K562 (cell line): Measurements from ENCODE around the gene SIGLEC1. TPM values are rescaled to one million over a fixed set of nuclear protein-coding genes. Genes with fewer than 3 reads are reported as not detected.

Experiments used
- ATAC-seq: fragments of 200-7000 bp; cut with Tn5 transposase; 3 replicates; pipeline ENCODE4 v1.9.1; 2020; ENCODE audit warnings: moderate library complexity
- BruUV-seq: library from RNA; stranded (reverse); fragments of 400-500 nt; replicated peaks from 2 replicates; lab custom pipeline; 2021; lab: Mats Ljungman, UMichigan
- CTCF ChIA-PET: fragments of 300-600 bp; formaldehyde crosslinking; extraction: SDS; loops from one replicate; lab custom pipeline; 2021; ENCODE audit warnings: low intra/inter-chr PET ratio; lab: Yijun Ruan, JAX
- POLR2A ChIA-PET: fragments of 300-600, 350-650 bp; sonication (Branson Sonifier 250); formaldehyde crosslinking; extraction: SDS; loops from one replicate; lab custom pipeline; 2021; ENCODE audit warnings: antibody characterized with exemption, inconsistent platforms; lab: Yijun Ruan, JAX
- DNase-seq, 4 experiments: peaks; one replicate each; pipeline versions ENCODE4 v3.0.0 to v3.0.0-alpha.2; 2011 to 2018; ENCODE audit warnings: low spot score in 3 of 4, mixed read lengths in 3 of 4; ENCODE audit errors: extremely low read depth in 1 of 4
- FAIRE-seq: peaks from 2 replicates; lab custom pipeline; 2011; peaks lifted over from hg19 to GRCh38; lab: Jason Lieb, UNC
- H2AFZ ChIP-seq: 2 replicates; pipeline ENCODE4 v1.6.0; 2011; ENCODE audit warnings: low read depth, low read length, control low read depth, inconsistent platforms
- H3K27ac ChIP-seq: fragments of 200-600 bp; 3 replicates; pipeline ENCODE4 v1.8.0; 2011; ENCODE audit warnings: low read depth, mild to moderate bottlenecking, control low read depth, inconsistent platforms, low read length, moderate library complexity, mixed read lengths; ENCODE audit errors: extremely low read depth
- H3K27me3 ChIP-seq, 2 experiments: fragments of 300-600 bp in 1 of 2; 2 replicates in 1 of 2; 3 replicates in 1 of 2; pipeline versions ENCODE4 v1.6.0 to v1.8.0; 2011; ENCODE audit warnings: inconsistent platforms in 2 of 2, low read length in 2 of 2, mild to moderate bottlenecking in 1 of 2, mixed read lengths in 1 of 2, moderate library complexity in 1 of 2; ENCODE audit not compliant: control insufficient read depth in 2 of 2, insufficient read depth in 2 of 2
- H3K36me3 ChIP-seq: fragments of 300-600 bp; 3 replicates; pipeline ENCODE4 v1.8.0; 2011; ENCODE audit warnings: mild to moderate bottlenecking, low read length, inconsistent platforms; ENCODE audit not compliant: control insufficient read depth, insufficient read depth
- H3K4me1 ChIP-seq, 2 experiments: fragments of 200-600 bp in 1 of 2; replicated peaks in 1 of 2; 2 replicates in 1 of 2; 3 replicates in 1 of 2; pipeline versions ENCODE4 v1.5.1 to v1.8.0; 2011; ENCODE audit warnings: inconsistent platforms in 2 of 2, low read length in 2 of 2, mild to moderate bottlenecking in 1 of 2, mixed read lengths in 1 of 2, moderate library complexity in 1 of 2; ENCODE audit not compliant: control insufficient read depth in 2 of 2, insufficient read depth in 2 of 2
- H3K4me2 ChIP-seq: 2 replicates; pipeline ENCODE4 v1.6.1; 2011; ENCODE audit warnings: low read length, control low read depth, inconsistent platforms, mixed read lengths; ENCODE audit not compliant: insufficient read depth
- H3K4me3 ChIP-seq: fragments of 200-600 bp; sonication (generic), shearing (Covaris generic); 2 replicates; pipeline ENCODE4 v1.5.1; 2016; ENCODE audit warnings: control low read depth, inconsistent platforms
- H3K79me2 ChIP-seq: fragments of 200-600 bp; 3 replicates; pipeline ENCODE4 v1.8.0; 2011; ENCODE audit warnings: low read length, inconsistent platforms; ENCODE audit not compliant: control insufficient read depth, insufficient read depth
- H3K9ac ChIP-seq, 2 experiments: 2 replicates each; pipeline versions ENCODE4 v1.6.0 to v1.6.1; 2011; ENCODE audit warnings: low read depth in 2 of 2, low read length in 2 of 2, control low read depth in 1 of 2, inconsistent platforms in 1 of 2, mild to moderate bottlenecking in 1 of 2, mixed read lengths in 1 of 2; ENCODE audit not compliant: insufficient read depth in 1 of 2
- H3K9me1 ChIP-seq: one replicate; pipeline ENCODE4 v1.6.0; 2011; ENCODE audit warnings: inconsistent platforms, mild to moderate bottlenecking, low read length, moderate library complexity; ENCODE audit not compliant: control insufficient read depth, insufficient read depth
- H3K9me3 ChIP-seq: replicated peaks from 2 replicates; pipeline ENCODE4 v1.5.1; 2011; ENCODE audit warnings: low read depth, low read length, inconsistent platforms; ENCODE audit not compliant: control insufficient read depth, insufficient read depth
- H4K20me1 ChIP-seq: replicated peaks from 2 replicates; pipeline ENCODE4 v1.6.1; 2011; ENCODE audit warnings: low read length, inconsistent platforms, mixed read lengths; ENCODE audit not compliant: control insufficient read depth, insufficient read depth
- ARHGAP35 ChIP-seq: fragments of 450-650 bp; IDR thresholded peaks from 2 replicates; pipeline ENCODE4 v1.6.1; 2018; ENCODE audit not compliant: partially characterized antibody
- CHD2 ChIP-seq: IDR thresholded peaks from 2 replicates; pipeline ENCODE4 v1.6.1; 2011; ENCODE audit warnings: low read depth, low read length
- CREB3 ChIP-seq: fragments of 450-650 bp; conservative IDR thresholded peaks from 2 replicates; pipeline ENCODE4 v1.6.1; 2016; ENCODE audit warnings: missing genetic modification characterization, low read depth, mild to moderate bottlenecking, missing compliant biosample characterization, moderate library complexity
- CREM ChIP-seq: IDR thresholded peaks from 2 replicates; pipeline ENCODE4 v1.6.1; 2014; ENCODE audit warnings: antibody characterized with exemption, low read depth
- DDX20 ChIP-seq: fragments of 450-650 bp; IDR thresholded peaks from 2 replicates; pipeline ENCODE4 v1.6.1; 2016; ENCODE audit warnings: missing genetic modification characterization, low read depth, mild to moderate bottlenecking, missing compliant biosample characterization, moderate library complexity
- DMBX1 ChIP-seq: fragments of 250-450 bp; sonication (Bioruptor Pico); IDR thresholded peaks from 2 replicates; pipeline ENCODE4 v1.8.0; 2022; ENCODE audit warnings: inconsistent platforms, mild to moderate bottlenecking, moderate library complexity, borderline replicate concordance
- ELF2 ChIP-seq: fragments of 250-450 bp; sonication (Bioruptor Pico); IDR thresholded peaks from 2 replicates; pipeline ENCODE4 v1.5.0; 2021; ENCODE audit warnings: mild to moderate bottlenecking
- FOS ChIP-seq: IDR thresholded peaks from 3 replicates; pipeline ENCODE4 v1.6.1; 2011; ENCODE audit not compliant: insufficient read length; ENCODE audit errors: extremely low read depth
- HCFC1 ChIP-seq: IDR thresholded peaks from 2 replicates; pipeline ENCODE4 v1.6.1; 2012; ENCODE audit warnings: low read depth, low read length, improper control_type of control experiment
- KDM1A ChIP-seq, 2 experiments: fragments of 450-650 bp; IDR thresholded peaks; 2 replicates each; pipeline ENCODE4 v1.6.1; 2016; ENCODE audit warnings: mild to moderate bottlenecking in 2 of 2
- MAFF ChIP-seq: IDR thresholded peaks from 2 replicates; pipeline ENCODE4 v1.6.1; 2012; ENCODE audit warnings: low read length, improper control_type of control experiment
- MCM7 ChIP-seq, 2 experiments: fragments of 450-650 bp; IDR thresholded peaks; 2 replicates each; pipeline ENCODE4 v1.6.1; 2016 to 2018
- NCOA1 ChIP-seq: fragments of 450-650 bp; IDR thresholded peaks from 2 replicates; pipeline ENCODE4 v1.6.1; 2016; ENCODE audit warnings: low read depth
- RAD51 ChIP-seq: fragments of 450-650 bp; IDR thresholded peaks from 2 replicates; pipeline ENCODE4 v1.7.1; 2016; ENCODE audit warnings: low read depth, mild to moderate bottlenecking, borderline replicate concordance
- SIX5 ChIP-seq, 2 experiments: IDR thresholded peaks; 2 replicates each; pipeline ENCODE4 v1.6.1; 2011; ENCODE audit warnings: low read length in 2 of 2, borderline replicate concordance in 1 of 2, low read depth in 1 of 2, mild to moderate bottlenecking in 1 of 2, moderate library complexity in 1 of 2; ENCODE audit not compliant: insufficient read depth in 1 of 2
- SPI1 ChIP-seq: IDR thresholded peaks from 2 replicates; pipeline ENCODE4 v1.6.1; 2011; ENCODE audit warnings: low read depth, low read length, control low read depth, borderline replicate concordance
- TOE1 ChIP-seq, 2 experiments: fragments of 450-650 bp in 1 of 2; sonication (generic) in 1 of 2; formaldehyde crosslinking in 1 of 2; IDR thresholded peaks; 2 replicates each; pipeline versions ENCODE4 v1.7.1 to v1.8.0; 2016 to 2022; ENCODE audit warnings: borderline replicate concordance in 2 of 2, mild to moderate bottlenecking in 2 of 2, antibody characterized with exemption in 1 of 2, inconsistent platforms in 1 of 2, low read depth in 1 of 2, missing genetic modification reagents in 1 of 2, moderate library complexity in 1 of 2
- ZFP36 ChIP-seq: fragments of 150-350 bp; IDR thresholded peaks from 2 replicates; pipeline ENCODE4 v1.6.1; 2018; ENCODE audit warnings: low read length, low read depth; ENCODE audit not compliant: partially characterized antibody
- ZNF347 ChIP-seq: fragments of 450-650 bp; formaldehyde crosslinking; IDR thresholded peaks from 2 replicates; pipeline ENCODE4 v1.4.0; 2020; ENCODE audit warnings: low read depth, mild to moderate bottlenecking, moderate library complexity
- ZNF717 ChIP-seq: fragments of 250-450 bp; sonication (Bioruptor Pico); IDR thresholded peaks from 2 replicates; pipeline ENCODE4 v1.5.0; 2021
- WGBS: fragments of 100-300 bp; shearing (Covaris generic); methylation state at CpG from one replicate; pipeline ENCODE4 v1.1.6; 2016; ENCODE audit warnings: low coverage, mixed read lengths; ENCODE audit not compliant: insufficient coverage; ENCODE audit errors: missing lambda C conversion rate; 5-methylcytosine and 5-hydroxymethylcytosine counted together
- in situ Hi-C: fragments of 300-500 bp; cut with MboI; formaldehyde crosslinking; loops from 4 replicates; pipeline ENCODE4 v1.15.0; 2018; ENCODE audit warnings: inconsistent platforms, mixed read lengths
- intact Hi-C: fragments of 100-400 bp; cut with micrococcal nuclease; formaldehyde crosslinking; loops from 2 replicates; pipeline ENCODE4 v1.14.2; 2022
- polyA plus RNA-seq, 8 experiments: library from polyadenylated mRNA; depleted of rRNA in 4 of 8; stranded (reverse) in 5 of 8; unstranded in 3 of 8; fragments of >200 nt; fragmentation: Nextera tagmentation in 2 of 8; fragmentation: Illumina TruSeq in 1 of 8; extraction: Ambion mirVana in 2 of 8; extraction: Trizol in 1 of 8; gene quantifications; 2 replicates each; pipeline versions ENCODE4 v1.2.1 to v1.2.3, GENCODE V29; 2011 to 2014; ENCODE audit warnings: inconsistent platforms in 1 of 8, missing spikeins in 1 of 8
- total RNA-seq, 7 experiments: library from RNA; depleted of rRNA in 6 of 7; stranded (reverse); fragments of >200 nt in 6 of 7; fragmentation: Illumina TruSeq in 2 of 7; extraction: Trizol in 2 of 7; gene quantifications; 2 replicates each; pipeline versions ENCODE4 v1.2.1 to v1.2.3, GENCODE V29; 2011 to 2021; ENCODE audit warnings: low replicate concordance in 1 of 7

The SIGLEC1 gene
- total and polyA plus RNA-seq, 9 of the 15 experiments (the other 6 are each of a cell fraction or from before 2014, with no cell fraction given): 0.05 to 0.07 TPM; not detected in 7

- in situ Hi-C loops (no loop called here), intact Hi-C loops (no loop called here)
- ATAC-seq (peak; percentile 87), DNase-seq (peak; percentile 38 to 59 (median 53)), FAIRE-seq (peak; percentile 58)
- CTCF ChIA-PET: interaction anchor here (0.7 kb wide), 1 partner anchor 51 kb away, joined by 4 read pairs; no protein-coding TSS in a partner anchor
- Histone ChIP-seq H3K79me2 (no peaks in the 10 kb centered on the region), H3K27ac (no peak overlapping the region), H3K9me3 (no peaks in the 10 kb centered on the region), H3K36me3 (no peaks in the 10 kb centered on the region), H3K9ac (no peak overlapping the region), H4K20me1 (no peaks in the 10 kb centered on the region), H3K9me1 (no peaks in the 10 kb centered on the region), H3K4me2 (no peak overlapping the region), H2AFZ (peak overlapping the region; percentile 84), H3K4me1 (peaks cover 0 to 14% of the 10 kb centered on the region in 2 experiments; a peak in 3 of 5 replicates), H3K4me3 (no peak overlapping the region), H3K27me3 (peaks cover 0 to 5% of the 10 kb centered on the region in 2 experiments; a peak in 2 of 5 replicates)
- WGBS: 7% methylated on average over 2 of the region's 2 CpGs
- POLR2A ChIA-PET: interaction anchor here (0.7 kb wide), 1 partner anchor 9 kb away, joined by 3 read pairs; no protein-coding TSS in a partner anchor
- no TSS peak for BruUV-seq
- TF ChIP-seq MCM7 (IDR thresholded peaks at IDR 0.05) (no peak), FOS (peak; percentile 81), HCFC1 (peak; percentile 87), ELF2 (CRISPR knock-in tag) (no peak), CREB3 (tag) (no peak), NCOA1 (no peak), RAD51 (peak; percentile 80), DMBX1 (CRISPR knock-in tag) (no peak), CREM (0 out of 2 replicates have a peak, but pooled peaks have one; percentile 27), SPI1 (no peak), ZFP36 (peak; percentile 43), TOE1 (IDR thresholded peaks at IDR 0.05; ENCODE audit: borderline replicate concordance) (no peak), TOE1 (CRISPR knock-in tag; IDR thresholded peaks at IDR 0.05; ENCODE audit: borderline replicate concordance, low read depth) (no peak), ZNF347 (CRISPR knock-in tag) (no peak), SIX5 (IDR thresholded peaks at IDR 0.05; ENCODE audit: borderline replicate concordance in 1 of 2, insufficient read depth in 1 of 2, low read depth in 1 of 2, low read length in 2 of 2) (peak; percentile 62 to 68; a peak in 3 of 4 replicates), DDX20 (no peak), ARHGAP35 (no peak), ZNF717 (no peak), MAFF (no peak), KDM1A (IDR thresholded peaks at IDR 0.05) (no peak), CHD2 (peak; percentile 45; the same call in 1 of the 2 replicates)
Observed at GRCh38 chr20:3687655-3688054, 24.7 kb downstream of the SIGLEC1 start.
